ENCODE data around the gene CCNF. TPM values are rescaled to one million over a fixed set of nuclear protein-coding genes. Genes with fewer than 3 reads are reported as not detected.
"Not testable (repeated sequence)": the region's sequence is repeated elsewhere in the genome, so short reads cannot be mapped to it uniquely, and the experiment has no call there.

The CCNF gene
- 6.8 TPM for total RNA-seq

DNA sequence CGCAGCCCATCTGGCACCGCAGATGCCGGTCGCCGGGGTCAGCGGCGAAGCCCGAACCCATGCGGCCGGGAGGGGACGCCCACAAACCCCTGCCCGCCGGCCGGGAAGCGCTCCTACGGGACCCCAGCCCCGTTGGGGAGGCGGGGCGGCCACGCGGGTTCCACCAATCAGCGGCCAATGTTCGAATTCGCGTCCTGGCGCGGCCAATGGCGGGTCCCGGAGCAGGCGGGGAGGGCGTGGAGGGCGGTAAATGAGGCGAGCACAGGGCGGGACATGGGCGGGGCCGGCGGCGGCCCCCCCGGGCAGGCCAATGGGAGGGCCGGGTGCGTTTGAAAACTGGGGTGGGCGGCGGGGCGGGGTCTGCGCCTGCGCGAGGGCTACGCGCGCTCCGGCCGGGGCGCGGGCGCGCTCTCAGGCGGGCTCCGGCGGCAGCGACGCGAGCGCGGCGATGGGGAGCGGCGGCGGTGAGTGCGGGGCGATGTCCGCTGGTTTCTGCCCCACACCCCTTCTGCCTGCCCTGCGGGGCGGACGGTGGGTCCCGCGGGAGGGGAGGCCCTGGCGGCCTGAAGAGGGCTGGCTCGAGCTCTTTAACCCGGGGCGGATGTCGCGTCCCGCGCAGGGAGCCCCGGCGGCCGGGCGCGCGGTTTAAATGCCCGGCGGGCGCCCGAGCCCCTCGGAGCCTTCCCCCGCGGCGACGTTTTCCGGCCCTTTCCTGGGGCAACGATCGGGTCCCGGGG lies at the start of gene CCNF:
Gene CCNF, plus strand, starts transcription at position 414 of the 737 bp plus-strand sequence. Its CDS starts 35 bp downstream, at position 449.
- H3K4me1 ChIP-seq (ENCODE audit: control insufficient read depth in 3 of 3, insufficient read depth in 3 of 3, low read length in 3 of 3): peaks cover 13 to 17% (median 16%) of the 10 kb centered on the region in 3 donors
- no peaks in the 10 kb centered on the region for H3K9me3 ChIP-seq (ENCODE audit: control insufficient read depth in 3 of 3, low read length in 3 of 3)
- peak within 1 kb of the TSS; percentile 63 to 85 (median 77) for H3K9ac ChIP-seq (ENCODE audit: low read depth in 1 of 3, low read length in 3 of 3)
- peak within 1 kb of the TSS; percentile 71 to 93 (median 87) for H3K4me3 ChIP-seq (ENCODE audit: low read length in 3 of 3)
- H3K27ac ChIP-seq (ENCODE audit: low read depth, low read length): no peak within 1 kb of the TSS
- H3K27me3 ChIP-seq (ENCODE audit: control insufficient read depth in 3 of 3, insufficient read depth in 3 of 3, low read length in 3 of 3): no peaks in the 10 kb centered on the region
- H3K36me3 ChIP-seq (ENCODE audit: control insufficient read depth in 3 of 3, insufficient read depth in 3 of 3, low read length in 3 of 3): peaks cover 8 to 11% (median 9%) of the 10 kb centered on the region in 3 donors

DNA sequence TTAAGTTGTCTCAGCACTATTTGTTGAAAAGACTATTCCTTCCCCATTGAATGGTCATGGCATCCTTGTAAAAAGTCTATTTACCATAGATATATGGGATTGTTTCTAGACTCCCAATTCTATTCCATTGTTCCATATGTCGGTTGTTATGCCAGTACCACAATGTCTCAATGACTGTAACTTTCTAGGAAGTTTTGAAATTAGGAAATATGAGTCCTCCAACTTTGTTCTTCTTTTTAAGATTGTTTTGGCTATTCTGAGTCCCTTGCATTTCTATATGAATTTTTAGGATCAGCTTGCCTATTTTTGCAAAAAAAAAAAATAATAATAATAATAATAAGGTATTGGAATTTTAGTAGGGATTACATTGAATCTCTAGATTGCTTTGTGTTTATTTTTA lies 45.7 kb upstream of the CCNF start:
- no peaks in the 10 kb centered on the region for H3K9me3 ChIP-seq (ENCODE audit: control insufficient read depth in 3 of 3, low read length in 3 of 3)
- no peak overlapping the region for H3K27ac ChIP-seq (ENCODE audit: low read depth, low read length)
- H3K9ac ChIP-seq (ENCODE audit: low read depth in 1 of 3, low read length in 3 of 3): no peak overlapping the region
- no peaks in the 10 kb centered on the region for H3K36me3 ChIP-seq (ENCODE audit: control insufficient read depth in 3 of 3, insufficient read depth in 3 of 3, low read length in 3 of 3)
- peaks cover 0 to 3% (median 0%) of the 10 kb centered on the region in 3 donors for H3K27me3 ChIP-seq (ENCODE audit: control insufficient read depth in 3 of 3, insufficient read depth in 3 of 3, low read length in 3 of 3)
- H3K4me3 ChIP-seq (ENCODE audit: low read length in 3 of 3): no peak overlapping the region
- H3K4me1 ChIP-seq (ENCODE audit: control insufficient read depth in 3 of 3, insufficient read depth in 3 of 3, low read length in 3 of 3): no peaks in the 10 kb centered on the region

DNA sequence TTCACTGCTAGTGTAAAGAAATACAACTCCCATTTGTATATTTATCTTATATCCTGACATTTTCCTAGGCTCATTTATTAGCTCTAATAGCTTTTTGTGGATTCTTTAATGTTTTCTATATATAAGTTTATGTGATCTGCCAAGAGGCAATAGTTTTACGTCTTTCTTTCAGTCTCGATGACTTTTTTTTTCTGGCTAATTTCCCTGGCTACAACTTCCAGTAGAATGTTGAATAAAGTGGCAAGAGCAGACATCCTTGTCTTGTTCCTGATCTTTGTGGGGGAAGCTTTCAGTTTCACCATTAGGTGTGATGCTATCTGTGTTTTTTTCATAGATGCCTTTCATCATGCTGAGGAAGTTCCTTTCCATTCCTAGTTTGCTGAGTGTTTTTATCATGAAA lies 44.8 kb upstream of the CCNF start:
- Histone ChIP-seq H3K4me3 (ENCODE audit: low read length in 3 of 3) (no peak overlapping the region), H3K9ac (ENCODE audit: low read depth in 1 of 3, low read length in 3 of 3) (no peak overlapping the region), H3K9me3 (ENCODE audit: control insufficient read depth in 3 of 3, low read length in 3 of 3) (peaks cover 0 to 5% (median 3%) of the 10 kb centered on the region in 3 donors), H3K27ac (ENCODE audit: low read depth, low read length) (no peak overlapping the region), H3K36me3 (ENCODE audit: control insufficient read depth in 3 of 3, insufficient read depth in 3 of 3, low read length in 3 of 3) (no peaks in the 10 kb centered on the region), H3K4me1 (ENCODE audit: control insufficient read depth in 3 of 3, insufficient read depth in 3 of 3, low read length in 3 of 3) (no peaks in the 10 kb centered on the region), H3K27me3 (ENCODE audit: control insufficient read depth in 3 of 3, insufficient read depth in 3 of 3, low read length in 3 of 3) (peaks cover 0 to 3% (median 0%) of the 10 kb centered on the region in 3 donors)

DNA sequence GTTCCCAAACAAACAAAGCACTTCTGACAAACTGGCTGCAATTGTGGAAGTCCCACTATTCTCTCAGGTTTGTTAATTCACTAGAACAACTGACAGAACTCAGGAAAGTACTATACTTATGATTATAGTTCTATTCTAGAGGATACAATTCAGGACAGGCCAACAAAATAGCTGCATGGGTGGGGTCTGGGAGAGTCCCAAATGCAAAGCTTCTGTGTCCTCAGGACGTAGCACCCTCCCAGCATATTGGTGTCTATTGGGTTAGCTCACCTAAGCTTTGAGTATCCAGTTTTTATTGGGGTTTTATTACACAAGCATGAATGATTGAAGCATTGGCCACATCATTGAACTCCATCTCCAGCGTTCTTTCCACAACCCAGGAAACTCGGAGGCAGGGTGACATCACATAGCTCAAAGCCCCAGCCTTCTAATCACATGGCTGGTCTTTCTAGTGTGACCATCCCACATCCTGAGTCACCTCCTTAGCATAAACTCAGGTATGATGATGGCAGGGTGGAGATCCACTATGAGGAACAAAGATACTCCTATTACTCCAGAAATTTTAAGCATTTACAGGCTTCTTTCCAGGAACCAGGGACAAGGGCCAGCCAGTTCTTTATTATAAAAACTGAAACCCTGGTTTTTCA lies 43.9 kb upstream of the CCNF start:
- peaks cover 0 to 5% (median 3%) of the 10 kb centered on the region in 3 donors for H3K9me3 ChIP-seq (ENCODE audit: control insufficient read depth in 3 of 3, low read length in 3 of 3)
- no peaks in the 10 kb centered on the region for H3K4me1 ChIP-seq (ENCODE audit: control insufficient read depth in 3 of 3, insufficient read depth in 3 of 3, low read length in 3 of 3)
- H3K36me3 ChIP-seq (ENCODE audit: control insufficient read depth in 3 of 3, insufficient read depth in 3 of 3, low read length in 3 of 3): no peaks in the 10 kb centered on the region
- no peak overlapping the region for H3K4me3 ChIP-seq (ENCODE audit: low read length in 3 of 3)
- H3K27me3 ChIP-seq (ENCODE audit: control insufficient read depth in 3 of 3, insufficient read depth in 3 of 3, low read length in 3 of 3): peaks cover 0 to 3% (median 0%) of the 10 kb centered on the region in 3 donors
- H3K27ac ChIP-seq (ENCODE audit: low read depth, low read length): no peak overlapping the region
- no peak overlapping the region for H3K9ac ChIP-seq (ENCODE audit: low read depth in 1 of 3, low read length in 3 of 3)

DNA sequence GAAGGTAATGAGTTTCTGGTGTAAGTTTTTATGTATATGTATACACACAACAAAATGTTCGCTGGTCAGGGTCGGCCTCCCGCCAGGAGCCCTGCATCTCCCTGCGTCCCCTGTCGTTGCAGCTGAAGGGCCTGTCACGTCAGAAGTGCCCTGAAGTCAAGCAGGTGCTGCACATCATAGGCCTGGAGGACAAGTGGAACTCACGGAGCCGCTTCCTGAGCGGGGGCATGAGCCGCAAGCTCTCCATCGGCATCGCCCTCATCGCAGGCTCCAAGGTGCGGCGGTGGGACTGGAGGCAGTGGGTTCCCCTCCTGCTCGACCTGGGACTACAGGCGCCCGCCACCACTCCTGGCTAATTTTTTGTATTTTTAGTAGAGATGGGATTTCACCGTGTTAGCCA lies 43.3 kb upstream of the CCNF start:
- not testable (repeated sequence) for H3K36me3 ChIP-seq (ENCODE audit: control insufficient read depth in 3 of 3, insufficient read depth in 3 of 3, low read length in 3 of 3); H3K4me1 ChIP-seq (ENCODE audit: control insufficient read depth in 3 of 3, insufficient read depth in 3 of 3, low read length in 3 of 3); H3K9ac ChIP-seq (ENCODE audit: low read depth in 1 of 3, low read length in 3 of 3); H3K9me3 ChIP-seq (ENCODE audit: control insufficient read depth in 3 of 3, low read length in 3 of 3); H3K27ac ChIP-seq (ENCODE audit: low read depth, low read length); H3K27me3 ChIP-seq (ENCODE audit: control insufficient read depth in 3 of 3, insufficient read depth in 3 of 3, low read length in 3 of 3); H3K4me3 ChIP-seq (ENCODE audit: low read length in 3 of 3)

DNA sequence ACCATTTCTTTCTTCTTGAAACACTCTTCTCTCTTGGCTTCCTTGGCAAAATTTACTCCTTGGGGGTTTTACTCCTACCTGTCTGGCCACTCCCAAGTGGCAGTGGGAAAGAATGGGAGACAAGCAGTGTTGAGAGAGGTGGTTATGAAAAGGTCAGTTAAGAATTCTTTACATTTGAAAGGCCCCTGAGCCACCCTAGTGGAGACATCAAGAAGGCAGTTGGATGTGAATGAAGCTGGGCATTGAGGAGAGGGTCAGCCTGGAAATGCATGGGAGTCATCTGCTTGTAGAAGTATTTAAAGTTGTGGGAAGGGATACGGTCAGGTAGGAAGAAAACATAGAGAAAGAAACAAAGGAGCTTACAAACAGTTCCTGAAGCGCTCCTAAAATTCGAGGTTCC lies 42.3 kb upstream of the CCNF start:
- Histone ChIP-seq H3K9ac (ENCODE audit: low read depth in 1 of 3, low read length in 3 of 3) (no peak overlapping the region), H3K27ac (ENCODE audit: low read depth, low read length) (no peak overlapping the region), H3K36me3 (ENCODE audit: control insufficient read depth in 3 of 3, insufficient read depth in 3 of 3, low read length in 3 of 3) (no peaks in the 10 kb centered on the region), H3K4me1 (ENCODE audit: control insufficient read depth in 3 of 3, insufficient read depth in 3 of 3, low read length in 3 of 3) (no peaks in the 10 kb centered on the region), H3K27me3 (ENCODE audit: control insufficient read depth in 3 of 3, insufficient read depth in 3 of 3, low read length in 3 of 3) (peaks cover 0 to 3% (median 0%) of the 10 kb centered on the region in 3 donors), H3K4me3 (ENCODE audit: low read length in 3 of 3) (no peak overlapping the region), H3K9me3 (ENCODE audit: control insufficient read depth in 3 of 3, low read length in 3 of 3) (peaks cover 0 to 5% (median 3%) of the 10 kb centered on the region in 3 donors)

- Histone ChIP-seq H3K27me3 (ENCODE audit: control insufficient read depth in 3 of 3, insufficient read depth in 3 of 3, low read length in 3 of 3) (peaks cover 0 to 3% (median 0%) of the 10 kb centered on the region in 3 donors), H3K36me3 (ENCODE audit: control insufficient read depth in 3 of 3, insufficient read depth in 3 of 3, low read length in 3 of 3) (no peaks in the 10 kb centered on the region), H3K9me3 (ENCODE audit: control insufficient read depth in 3 of 3, low read length in 3 of 3) (peaks cover 0 to 5% (median 3%) of the 10 kb centered on the region in 3 donors)
Observed at GRCh38 chr16:2388139-2388874, 40.9 kb upstream of the CCNF start.

GRCh38 chr16:2388875-2389433 lies 40.3 kb upstream of the CCNF start:
- no peak overlapping the region for H3K27ac ChIP-seq (ENCODE audit: low read depth, low read length)
- H3K9me3 ChIP-seq (ENCODE audit: control insufficient read depth in 3 of 3, low read length in 3 of 3): peaks cover 0 to 5% (median 3%) of the 10 kb centered on the region in 3 donors
- H3K9ac ChIP-seq (ENCODE audit: low read depth in 1 of 3, low read length in 3 of 3): no peak overlapping the region
- no peaks in the 10 kb centered on the region for H3K36me3 ChIP-seq (ENCODE audit: control insufficient read depth in 3 of 3, insufficient read depth in 3 of 3, low read length in 3 of 3)
- peaks cover 0 to 3% (median 0%) of the 10 kb centered on the region in 3 donors for H3K27me3 ChIP-seq (ENCODE audit: control insufficient read depth in 3 of 3, insufficient read depth in 3 of 3, low read length in 3 of 3)
- no peak overlapping the region for H3K4me3 ChIP-seq (ENCODE audit: low read length in 3 of 3)
- no peaks in the 10 kb centered on the region for H3K4me1 ChIP-seq (ENCODE audit: control insufficient read depth in 3 of 3, insufficient read depth in 3 of 3, low read length in 3 of 3)

More at GRCh38 chr16:2388139-2388874, 40.9 kb upstream of the CCNF start:
- no peak overlapping the region for H3K4me3 ChIP-seq (ENCODE audit: low read length in 3 of 3)
- no peak overlapping the region for H3K9ac ChIP-seq (ENCODE audit: low read depth in 1 of 3, low read length in 3 of 3)
- no peak overlapping the region for H3K27ac ChIP-seq (ENCODE audit: low read depth, low read length)
- H3K4me1 ChIP-seq (ENCODE audit: control insufficient read depth in 3 of 3, insufficient read depth in 3 of 3, low read length in 3 of 3): no peaks in the 10 kb centered on the region

DNA sequence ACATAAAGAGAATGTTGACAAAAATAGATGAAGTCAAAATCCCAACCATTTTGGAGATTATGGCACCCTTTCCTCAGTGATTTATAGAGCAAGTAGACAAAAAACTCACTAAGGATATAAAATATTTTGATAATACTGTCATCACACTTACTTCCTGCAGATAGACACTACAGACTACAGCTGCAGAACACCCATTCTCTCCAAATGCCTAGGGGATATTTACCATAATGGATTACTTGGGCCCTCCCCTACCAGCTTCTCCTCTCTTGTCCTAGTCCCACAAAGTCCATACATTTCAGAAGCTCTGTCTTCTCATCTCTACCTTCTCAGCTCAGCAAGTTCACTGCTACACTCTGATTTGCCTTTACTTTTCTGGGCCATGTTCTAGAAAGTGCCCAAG lies 37.2 kb upstream of the CCNF start:
- no peaks in the 10 kb centered on the region for H3K4me1 ChIP-seq (ENCODE audit: control insufficient read depth in 3 of 3, insufficient read depth in 3 of 3, low read length in 3 of 3)
- H3K9ac ChIP-seq (ENCODE audit: low read depth in 1 of 3, low read length in 3 of 3): no peak overlapping the region
- peaks cover 0 to 5% (median 3%) of the 10 kb centered on the region in 3 donors for H3K9me3 ChIP-seq (ENCODE audit: control insufficient read depth in 3 of 3, low read length in 3 of 3)
- no peak overlapping the region for H3K4me3 ChIP-seq (ENCODE audit: low read length in 3 of 3)
- H3K27ac ChIP-seq (ENCODE audit: low read depth, low read length): no peak overlapping the region
- H3K36me3 ChIP-seq (ENCODE audit: control insufficient read depth in 3 of 3, insufficient read depth in 3 of 3, low read length in 3 of 3): no peaks in the 10 kb centered on the region
- no peaks in the 10 kb centered on the region for H3K27me3 ChIP-seq (ENCODE audit: control insufficient read depth in 3 of 3, insufficient read depth in 3 of 3, low read length in 3 of 3)
